Measurements from ENCODE around the gene GALNT10.

DNA sequence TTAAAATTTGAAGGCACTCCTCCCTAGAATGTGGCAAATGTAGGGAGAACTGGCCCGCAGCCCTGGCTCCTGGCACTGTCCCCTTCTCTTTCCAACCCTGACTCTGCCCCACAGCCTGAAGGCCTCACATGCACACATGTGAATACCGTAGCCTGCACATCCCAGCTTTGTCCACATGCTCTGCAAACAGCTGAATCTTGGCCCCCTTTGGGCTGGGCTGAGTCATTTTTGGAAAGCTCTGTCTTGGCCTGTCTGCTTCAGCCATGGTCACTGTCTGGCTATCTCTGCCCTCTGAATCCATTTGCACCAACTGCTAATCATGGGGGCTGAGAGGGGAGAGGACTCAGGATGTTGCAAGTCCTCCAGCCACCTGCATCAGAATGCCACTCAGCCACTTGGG is 22.1 kb upstream of the GALNT10 start:
- TF ChIP-seq FOXK2 (IDR thresholded peaks at IDR 0.05) (no peak), SUZ12 (IDR thresholded peaks at IDR 0.05) (no peak)
